ENCODE data around the gene ARID1B. TPM values are rescaled to one million over a fixed set of nuclear protein-coding genes. Genes with fewer than 3 reads are reported as not detected.

The ARID1B gene
- total RNA-seq, 4 donors from 2014 or later, result 87.1 to 194 (median 115) TPM

- H3K4me3 ChIP-seq, result no peak overlapping the region
- H3K36me3 ChIP-seq, result no peaks in the 10 kb centered on the region
- H3K4me1 ChIP-seq, result peaks cover 0 to 14% (median 8%) of the 10 kb centered on the region in 4 donors
- intact Hi-C loops (cut with DNase I; ENCODE audit: low total_unique reads) (no loop called here), in situ Hi-C loops (cut with MboI; ENCODE audit: low pct_ligation_motif_present in 1 of 4, low pct_unique_long_range_greater_than_20kb in 1 of 4, low sequenced_read_pairs in 3 of 4) (no loop called here)
- H3K27me3 ChIP-seq, result no peaks in the 10 kb centered on the region
- WGBS, 2 donors (ENCODE audit: low coverage in 1 of 2), result 86% methylated on average over 8 of the region's 11 CpGs; no CpG with 5 or more reads in 1 of the 2 donors
- H3K27ac ChIP-seq, result no peak overlapping the region
- TF ChIP-seq EP300 (IDR thresholded peaks at IDR 0.05; ENCODE audit: low read depth) (no peak), CTCF (IDR thresholded peaks at IDR 0.05) (no peak)
- DNase-seq, result no peak
- no peaks in the 10 kb centered on the region for H3K9me3 ChIP-seq
Observed at GRCh38 chr6:157221817-157222175, 444.6 kb downstream of the ARID1B start.

DNA sequence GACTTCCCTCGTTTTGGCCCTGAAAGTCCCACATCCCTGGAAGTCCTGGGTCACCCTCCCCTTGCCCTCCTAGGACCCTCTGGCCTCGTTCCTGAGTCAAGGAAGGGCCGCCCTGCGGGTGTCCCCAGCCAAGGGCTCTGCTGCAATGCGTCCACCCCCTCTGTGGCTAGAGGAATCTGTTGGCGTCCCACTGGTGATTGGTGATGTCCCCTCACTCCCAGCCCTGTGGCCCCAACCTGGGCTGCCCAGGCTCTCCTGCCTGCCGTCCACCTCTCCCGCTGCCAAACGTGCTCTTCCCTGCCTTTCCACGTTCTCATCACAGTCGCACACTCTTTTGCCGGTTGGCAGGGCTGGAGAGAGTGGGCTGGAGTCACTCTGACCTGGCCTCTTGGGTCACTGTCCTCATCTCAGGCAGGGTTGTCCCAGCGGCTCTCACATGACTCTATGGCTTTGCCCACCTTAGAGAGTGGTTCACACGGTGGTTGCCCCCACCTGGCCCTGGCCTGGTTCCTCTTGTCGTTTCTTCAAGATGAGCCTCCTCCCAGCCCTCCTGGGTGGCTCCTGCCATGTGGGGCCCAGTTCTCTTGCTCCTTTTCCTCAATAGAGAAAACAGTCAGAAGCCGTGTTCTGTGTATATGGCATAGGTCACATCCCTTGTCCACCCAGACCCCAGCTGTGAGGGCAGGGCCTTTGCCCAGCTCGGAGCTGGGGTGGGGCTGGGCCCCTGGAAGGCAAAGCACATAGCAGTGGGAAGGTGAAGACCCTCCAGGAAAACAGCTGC, 445.2 kb downstream of the ARID1B start:
- Histone ChIP-seq H3K4me3 (no peak overlapping the region), H3K27ac (no peak overlapping the region), H3K4me1 (peaks cover 0 to 14% (median 8%) of the 10 kb centered on the region in 4 donors), H3K36me3 (no peaks in the 10 kb centered on the region), H3K27me3 (no peaks in the 10 kb centered on the region), H3K9me3 (no peaks in the 10 kb centered on the region)
- WGBS, 2 donors (ENCODE audit: low coverage in 1 of 2), result 92% methylated on average over 16 of the region's 17 CpGs; no CpG with 5 or more reads in 1 of the 2 donors
- intact Hi-C loops (cut with DNase I; ENCODE audit: low total_unique reads) (no loop called here), in situ Hi-C loops (cut with MboI; ENCODE audit: low pct_ligation_motif_present in 1 of 4, low pct_unique_long_range_greater_than_20kb in 1 of 4, low sequenced_read_pairs in 3 of 4) (no loop called here)
- TF ChIP-seq EP300 (IDR thresholded peaks at IDR 0.05; ENCODE audit: low read depth) (no peak), POLR2A (IDR thresholded peaks at IDR 0.05) (no peak)
- no peak for DNase-seq

- no peak for DNase-seq
- Histone ChIP-seq H3K9me3 (no peaks in the 10 kb centered on the region), H3K36me3 (no peaks in the 10 kb centered on the region), H3K27ac (no peak overlapping the region), H3K4me1 (peaks cover 0 to 14% (median 8%) of the 10 kb centered on the region in 4 donors), H3K27me3 (no peaks in the 10 kb centered on the region), H3K4me3 (no peak overlapping the region)
- intact Hi-C loops (cut with DNase I; ENCODE audit: low total_unique reads) (no loop called here), in situ Hi-C loops (cut with MboI; ENCODE audit: low pct_ligation_motif_present in 1 of 4, low pct_unique_long_range_greater_than_20kb in 1 of 4, low sequenced_read_pairs in 3 of 4) (no loop called here)
- 82% methylated on average over 11 of the region's 11 CpGs; no CpG with 5 or more reads in 1 of the 2 donors for WGBS, 2 donors (ENCODE audit: low coverage in 1 of 2)
- TF ChIP-seq POLR2AphosphoS5 (IDR thresholded peaks at IDR 0.05) (no peak), CTCF (IDR thresholded peaks at IDR 0.05) (no peak), POLR2A (IDR thresholded peaks at IDR 0.05) (no peak), EP300 (IDR thresholded peaks at IDR 0.05; ENCODE audit: low read depth) (no peak)
Observed at GRCh38 chr6:157223021-157223430, 445.8 kb downstream of the ARID1B start.

DNA sequence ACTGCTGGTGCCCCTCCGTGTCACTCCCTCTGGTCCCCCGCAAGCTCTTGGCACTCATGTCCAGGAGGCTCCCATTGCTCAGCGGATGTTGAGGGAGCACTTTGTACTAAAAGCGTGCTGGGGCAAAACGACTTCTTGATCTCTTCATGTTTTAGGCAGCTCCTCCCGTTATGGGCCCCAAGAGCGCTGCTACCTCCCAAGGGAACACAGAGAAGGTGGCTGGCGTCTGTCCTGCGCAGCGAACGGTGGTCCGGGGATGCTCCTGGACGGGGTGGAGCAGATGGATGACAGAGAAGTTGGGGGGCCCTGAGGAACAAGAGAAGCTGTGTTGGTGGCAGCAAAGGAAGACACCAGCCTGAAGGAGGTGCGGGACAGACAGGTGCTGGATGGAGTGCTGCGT, 446.3 kb downstream of the ARID1B start:
- Histone ChIP-seq H3K36me3 (no peaks in the 10 kb centered on the region), H3K27ac (no peak overlapping the region), H3K4me1 (peaks cover 0 to 14% (median 8%) of the 10 kb centered on the region in 4 donors), H3K4me3 (no peak overlapping the region), H3K27me3 (no peaks in the 10 kb centered on the region), H3K9me3 (no peaks in the 10 kb centered on the region)
- TF ChIP-seq POLR2A (IDR thresholded peaks at IDR 0.05) (no peak), CTCF (IDR thresholded peaks at IDR 0.05) (no peak), EP300 (IDR thresholded peaks at IDR 0.05; ENCODE audit: low read depth) (no peak), POLR2AphosphoS5 (IDR thresholded peaks at IDR 0.05) (no peak)
- intact Hi-C loops (cut with DNase I; ENCODE audit: low total_unique reads) (no loop called here), in situ Hi-C loops (cut with MboI; ENCODE audit: low pct_ligation_motif_present in 1 of 4, low pct_unique_long_range_greater_than_20kb in 1 of 4, low sequenced_read_pairs in 3 of 4) (no loop called here)
- no peak for DNase-seq
- 82 to 84% methylated on average over 2 to 15 of the region's 15 CpGs for WGBS, 2 donors (ENCODE audit: low coverage in 1 of 2)

Measured in transverse colon (tissue), 4 donors.